HUES48 (cell line): ENCODE measurements around the gene PHF23.

Experiments used
- H3K27ac ChIP-seq: one replicate; pipeline ENCODE4 v1.7.0; 2013; ENCODE audit warnings: low read depth, low read length, inconsistent platforms
- H3K27me3 ChIP-seq: 2 replicates; pipeline ENCODE4 v1.6.1; 2013; ENCODE audit warnings: mild to moderate bottlenecking, low read length; ENCODE audit not compliant: control insufficient read depth, insufficient read depth
- H3K36me3 ChIP-seq: 2 replicates; pipeline ENCODE4 v1.6.1; 2013; ENCODE audit warnings: low read length; ENCODE audit not compliant: control insufficient read depth, insufficient read depth
- H3K4me1 ChIP-seq: 2 replicates; pipeline ENCODE4 v1.6.1; 2013; ENCODE audit warnings: mild to moderate bottlenecking, low read length; ENCODE audit not compliant: control insufficient read depth, insufficient read depth
- H3K4me3 ChIP-seq: 2 replicates; pipeline ENCODE4 v1.5.1; 2013; ENCODE audit warnings: mild to moderate bottlenecking, low read depth, low read length
- H3K9ac ChIP-seq: 2 replicates; pipeline ENCODE4 v1.6.1; 2013; ENCODE audit warnings: mild to moderate bottlenecking, low read depth, low read length, moderate library complexity
- H3K9me3 ChIP-seq: 2 replicates; pipeline ENCODE4 v1.6.1; 2013; ENCODE audit warnings: low read length; ENCODE audit not compliant: control insufficient read depth, insufficient read depth

PHF23 gene

GRCh38 chr17:7217113-7217987, 21.9 kb downstream of the PHF23 start:
- Histone ChIP-seq H3K4me3 (peak overlapping the region; percentile 57), H3K9me3 (no peaks in the 10 kb centered on the region), H3K27ac (peak overlapping the region; percentile 50), H3K36me3 (peaks cover 14% of the 10 kb centered on the region), H3K27me3 (no peaks in the 10 kb centered on the region), H3K9ac (no peak overlapping the region), H3K4me1 (peaks cover 37% of the 10 kb centered on the region)

- Histone ChIP-seq H3K4me1 (peaks cover 43% of the 10 kb centered on the region), H3K27ac (peak overlapping the region; percentile 67), H3K9me3 (no peaks in the 10 kb centered on the region), H3K4me3 (peak overlapping the region; percentile 46), H3K9ac (no peak overlapping the region), H3K36me3 (peaks cover 5% of the 10 kb centered on the region), H3K27me3 (no peaks in the 10 kb centered on the region)
Observed at GRCh38 chr17:7216242-7217112, 22.8 kb downstream of the PHF23 start.

DNA sequence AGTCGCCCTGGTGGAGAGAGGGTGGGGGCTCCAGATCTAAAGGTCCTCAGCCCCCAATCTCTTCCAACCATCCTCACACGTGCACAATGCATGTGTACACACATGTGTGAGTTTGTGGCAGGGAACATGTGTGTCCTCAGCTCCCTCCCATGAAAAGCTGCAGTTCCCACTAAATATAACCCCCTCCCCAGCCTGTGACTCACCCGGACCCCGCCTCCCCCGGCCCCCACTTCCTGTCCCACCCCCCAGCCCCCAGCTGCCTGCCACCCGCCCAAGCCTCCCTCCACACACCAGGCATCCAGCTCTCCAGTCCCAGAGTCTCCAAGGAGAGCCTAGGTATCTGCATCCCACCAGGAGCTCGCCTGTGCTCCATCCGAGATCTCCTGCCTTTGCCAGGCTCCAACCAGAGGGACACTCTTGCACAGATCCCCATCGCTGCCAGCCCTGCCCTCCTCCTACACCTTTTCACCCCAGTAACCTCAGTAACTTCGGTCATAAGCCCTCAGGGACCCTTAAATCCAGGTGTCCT, 23.5 kb downstream of the PHF23 start:
- H3K9ac ChIP-seq, result no peak overlapping the region
- H3K4me3 ChIP-seq, result peak overlapping the region; percentile 78
- peak overlapping the region; percentile 92 for H3K27ac ChIP-seq
- H3K9me3 ChIP-seq, result no peaks in the 10 kb centered on the region
- H3K36me3 ChIP-seq, result no peaks in the 10 kb centered on the region
- no peaks in the 10 kb centered on the region for H3K27me3 ChIP-seq
- H3K4me1 ChIP-seq, result peaks cover 47% of the 10 kb centered on the region

DNA sequence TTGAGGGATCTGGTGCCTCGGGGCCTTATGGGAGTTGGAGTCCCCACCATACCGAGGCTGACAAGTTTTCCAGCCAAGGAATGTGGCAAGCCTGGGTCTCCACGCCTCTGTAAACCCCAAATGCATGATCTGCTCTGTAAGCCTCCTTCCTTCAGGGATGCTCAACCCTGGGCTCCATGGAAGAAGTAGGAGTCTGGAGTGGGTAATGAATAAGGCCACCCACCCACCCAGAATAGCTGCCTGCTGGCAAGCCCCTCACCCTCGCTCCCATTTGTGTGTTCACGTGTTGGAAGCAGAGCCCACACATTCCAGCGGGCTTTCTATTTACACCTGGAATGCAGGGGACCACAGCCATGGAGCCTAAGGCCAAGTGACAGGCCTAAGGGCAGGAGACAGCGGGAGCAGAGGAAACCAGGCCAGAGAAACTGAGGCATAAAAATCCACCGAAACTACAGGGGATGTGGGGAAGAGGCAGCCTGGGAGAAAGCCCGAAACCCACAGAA, 24.1 kb downstream of the PHF23 start:
- Histone ChIP-seq H3K4me1 (peaks cover 48% of the 10 kb centered on the region), H3K27me3 (no peaks in the 10 kb centered on the region), H3K27ac (peak overlapping the region; percentile 92), H3K9ac (no peak overlapping the region), H3K36me3 (no peaks in the 10 kb centered on the region), H3K4me3 (peak overlapping the region; percentile 78), H3K9me3 (no peaks in the 10 kb centered on the region)

- Histone ChIP-seq H3K4me3 (peak overlapping the region; percentile 78), H3K27me3 (no peaks in the 10 kb centered on the region), H3K9me3 (no peaks in the 10 kb centered on the region), H3K36me3 (no peaks in the 10 kb centered on the region), H3K4me1 (peaks cover 50% of the 10 kb centered on the region), H3K9ac (peak overlapping the region; percentile 35; the same call in 1 of the 2 replicates), H3K27ac (peak overlapping the region; percentile 92)
Observed at GRCh38 chr17:7214300-7215135, 24.7 kb downstream of the PHF23 start.

GRCh38 chr17:7213895-7214299, 25.4 kb downstream of the PHF23 start:
- Histone ChIP-seq H3K27ac (peak overlapping the region; percentile 85), H3K36me3 (no peaks in the 10 kb centered on the region), H3K4me3 (peak overlapping the region; percentile 55), H3K4me1 (peaks cover 50% of the 10 kb centered on the region), H3K9me3 (no peaks in the 10 kb centered on the region), H3K27me3 (no peaks in the 10 kb centered on the region), H3K9ac (no peak overlapping the region)

- Histone ChIP-seq H3K36me3 (no peaks in the 10 kb centered on the region), H3K9me3 (no peaks in the 10 kb centered on the region), H3K4me3 (peak overlapping the region; percentile 68), H3K4me1 (peaks cover 51% of the 10 kb centered on the region), H3K27me3 (no peaks in the 10 kb centered on the region), H3K27ac (no peak overlapping the region), H3K9ac (no peak overlapping the region; the same call in 1 of the 2 replicates)
Observed at GRCh38 chr17:7211491-7212273, 27.6 kb downstream of the PHF23 start.

DNA sequence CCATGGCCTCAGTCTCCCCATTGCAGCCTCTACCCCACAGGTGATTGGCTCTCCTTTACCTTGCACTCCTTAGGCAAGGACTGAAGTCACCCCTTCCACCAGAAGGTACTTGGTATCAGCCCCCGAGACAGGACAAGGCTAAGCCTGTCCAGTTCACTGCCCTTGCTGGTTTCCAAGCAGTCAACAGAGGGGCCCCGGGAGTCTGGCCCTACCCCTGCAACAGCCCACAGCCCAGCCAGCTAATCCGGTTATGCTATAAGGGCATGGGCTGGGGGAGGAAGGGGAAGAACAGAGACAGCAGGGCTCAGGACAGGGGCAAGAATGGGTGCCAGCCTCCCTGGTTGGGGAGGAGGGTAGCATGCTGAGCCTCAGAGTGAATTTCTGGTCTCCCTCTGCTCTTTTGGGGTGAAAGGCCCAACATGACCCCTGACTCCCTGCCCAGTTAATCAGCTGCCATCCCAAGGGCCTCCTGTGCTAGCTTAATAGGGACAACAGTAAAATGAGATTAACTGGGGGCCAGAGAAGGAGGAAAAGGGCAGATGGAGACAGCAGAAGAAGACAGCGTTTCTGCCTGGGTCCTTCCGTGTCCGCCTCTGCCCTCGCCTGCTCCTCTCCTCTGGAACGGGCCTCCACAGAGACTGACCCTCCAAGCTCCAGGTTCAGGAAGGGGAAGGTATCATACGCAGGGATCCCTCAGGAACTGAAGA, 30.4 kb downstream of the PHF23 start:
- no peaks in the 10 kb centered on the region for H3K9me3 ChIP-seq
- peaks cover 38% of the 10 kb centered on the region for H3K4me1 ChIP-seq
- peaks cover 2% of the 10 kb centered on the region; the same call in 1 of the 2 replicates for H3K36me3 ChIP-seq
- H3K9ac ChIP-seq, result no peak overlapping the region
- H3K27ac ChIP-seq, result peak overlapping the region; percentile 6
- peak overlapping the region; percentile 51; the same call in 1 of the 2 replicates for H3K4me3 ChIP-seq
- no peaks in the 10 kb centered on the region for H3K27me3 ChIP-seq

- peaks cover 10% of the 10 kb centered on the region for H3K36me3 ChIP-seq
- H3K27ac ChIP-seq, result peak overlapping the region; percentile 6
- no peak overlapping the region for H3K9ac ChIP-seq
- no peaks in the 10 kb centered on the region for H3K9me3 ChIP-seq
- H3K4me1 ChIP-seq, result peaks cover 33% of the 10 kb centered on the region
- no peaks in the 10 kb centered on the region for H3K27me3 ChIP-seq
- peak overlapping the region; percentile 51 for H3K4me3 ChIP-seq
Observed at GRCh38 chr17:7208027-7208571, 31.2 kb downstream of the PHF23 start.
